K562 (cell line): ENCODE results near the gene CHPF2.

Source experiments
- ARID4B ChIP-seq: sonication (generic); formaldehyde crosslinking; IDR thresholded peaks from 2 replicates; pipeline ENCODE4 v1.8.0; 2022; ENCODE audit warnings: mild to moderate bottlenecking, missing genetic modification reagents
- CTCF ChIP-seq, 3 experiments: IDR thresholded peaks in 2 of 3; conservative IDR thresholded peaks in 1 of 3; 2 replicates each; pipeline ENCODE4 v1.5.1; 2011 to 2012; ENCODE audit warnings: low read length in 3 of 3, mild to moderate bottlenecking in 3 of 3, control low read depth in 2 of 3, improper control_type of control experiment in 1 of 3, inconsistent platforms in 1 of 3, low read depth in 1 of 3, mixed read lengths in 1 of 3, moderate library complexity in 1 of 3; ENCODE audit not compliant: insufficient read depth in 2 of 3
- EP300 ChIP-seq: IDR thresholded peaks from 2 replicates; pipeline ENCODE4 v1.6.1; 2012; ENCODE audit warnings: low read length, improper control_type of control experiment
- NR3C1 ChIP-seq: sonication (generic); formaldehyde crosslinking; IDR thresholded peaks from 2 replicates; pipeline ENCODE4 v1.8.1; 2022; ENCODE audit warnings: missing genetic modification reagents
- PATZ1 ChIP-seq: fragments of 250-450 bp; sonication (Bioruptor Pico); IDR thresholded peaks from 2 replicates; pipeline ENCODE4 v1.5.0; 2020; ENCODE audit warnings: mild to moderate bottlenecking, borderline replicate concordance
- REST ChIP-seq, 2 experiments: fragments of 450-650 bp; formaldehyde crosslinking in 1 of 2; IDR thresholded peaks; 2 replicates each; pipeline versions ENCODE4 v1.4.0 to v1.6.1; 2014 to 2020; ENCODE audit warnings: mild to moderate bottlenecking in 2 of 2, borderline replicate concordance in 1 of 2, low read depth in 1 of 2
- SAFB2 ChIP-seq: fragments of 200-400 bp; formaldehyde crosslinking; IDR thresholded peaks from 2 replicates; pipeline ENCODE4 v1.6.1; 2018; ENCODE audit warnings: borderline replicate concordance, low read length, low read depth, moderate library complexity; ENCODE audit not compliant: severe bottlenecking
- TCF7L2 ChIP-seq: fragments of 150-350 bp; IDR thresholded peaks from 2 replicates; pipeline ENCODE4 v1.6.1; 2016; ENCODE audit warnings: low read depth, mild to moderate bottlenecking, low read length, moderate library complexity

- TF ChIP-seq PATZ1 (CRISPR knock-in tag) (no peak), CTCF (IDR thresholded peaks at IDR 0.05 in 2 of 3, conservative IDR thresholded peaks at IDR 0.05 in 1 of 3; ENCODE audit: insufficient read depth in 2 of 3, low read depth in 1 of 3, low read length in 3 of 3) (peak; percentile 93 to 98 (median 97)), REST (IDR thresholded peaks at IDR 0.05; ENCODE audit: borderline replicate concordance) (peak; percentile 67; the same call in 1 of the 2 replicates), REST (CRISPR knock-in tag; IDR thresholded peaks at IDR 0.05; ENCODE audit: low read depth) (no peak), TCF7L2 (no peak), ARID4B (CRISPR knock-in tag) (no peak), NR3C1 (CRISPR knock-in tag) (no peak), EP300 (no peak), SAFB2 (no peak)
Observed at GRCh38 chr7:151244196-151244840, 12.0 kb downstream of the CHPF2 start.
